GM19468 (cell line): ENCODE measurements around the gene AMOTL2.

ENCODE experiments used
- ATAC-seq: cut with Tn5 transposase; IDR thresholded peaks from one replicate; pipeline ENCODE4 v1.9.1; 2021; ENCODE audit warnings: mild to moderate bottlenecking, moderate library complexity, moderate number of reproducible peaks; ENCODE audit not compliant: unreplicated experiment; ENCODE audit errors: extremely low read depth

Gene AMOTL2

GRCh38 chr3:134374105-134374790 is at the start of gene AMOTL2:
AMOTL2 (minus strand) TSS chr3:134374447; CDS start chr3:134371433, 3,014 bp downstream.
- no peak for ATAC-seq

- no peak for ATAC-seq
Measured at GRCh38 chr3:134423153-134423552, 48.9 kb upstream of the AMOTL2 start.

- no peak for ATAC-seq
Measured at GRCh38 chr3:134419960-134420321, 45.7 kb upstream of the AMOTL2 start.

- no peak for ATAC-seq
Measured at GRCh38 chr3:134419214-134419959, 45.1 kb upstream of the AMOTL2 start.

GRCh38 chr3:134409041-134409440 is 34.8 kb upstream of the AMOTL2 start:
- ATAC-seq = no peak

- no peak for ATAC-seq
Measured at GRCh38 chr3:134407239-134407625, 33.0 kb upstream of the AMOTL2 start.

- no peak for ATAC-seq
Measured at GRCh38 chr3:134406331-134407238, 32.3 kb upstream of the AMOTL2 start.

GRCh38 chr3:134404366-134404885 is 30.2 kb upstream of the AMOTL2 start:
- no peak for ATAC-seq

- ATAC-seq = no peak
Measured at GRCh38 chr3:134397755-134398154, 23.5 kb upstream of the AMOTL2 start.

GRCh38 chr3:134395103-134395502 is 20.9 kb upstream of the AMOTL2 start:
- ATAC-seq = no peak

GRCh38 chr3:134394380-134394779 is 20.1 kb upstream of the AMOTL2 start:
- ATAC-seq = no peak

- no peak for ATAC-seq
Measured at GRCh38 chr3:134393074-134393473, 18.8 kb upstream of the AMOTL2 start.

GRCh38 chr3:134392336-134392983 is 18.2 kb upstream of the AMOTL2 start:
- ATAC-seq = no peak

GRCh38 chr3:134389865-134390264 is 15.6 kb upstream of the AMOTL2 start:
- ATAC-seq = no peak

- ATAC-seq = no peak
Measured at GRCh38 chr3:134388788-134389485, 14.7 kb upstream of the AMOTL2 start.

GRCh38 chr3:134388292-134388691 is 14.0 kb upstream of the AMOTL2 start:
- no peak for ATAC-seq

- no peak for ATAC-seq
Measured at GRCh38 chr3:134387293-134387692, 13.0 kb upstream of the AMOTL2 start.

- no peak for ATAC-seq
Measured at GRCh38 chr3:134384963-134385362, 10.7 kb upstream of the AMOTL2 start.

- no peak for ATAC-seq
Measured at GRCh38 chr3:134381831-134382442, 7.7 kb upstream of the AMOTL2 start.
